Dendritic cell treated with granulocyte-macrophage colony-stimulating factor and Interleukin-4, amounts not matched to agents 40 ng/mL and 50 ng/mL, for 4 days (primary cell): ENCODE results near the gene PFKP.

ENCODE experiments used
- H3K27ac Mint-ChIP-seq: one replicate; pipeline ENCODE4 v1.8.0; 2022; ENCODE audit warnings: mild to moderate bottlenecking, mixed read lengths
- H3K27me3 Mint-ChIP-seq: one replicate; pipeline ENCODE4 v1.8.0; 2022; ENCODE audit warnings: mild to moderate bottlenecking, mixed read lengths
- H3K36me3 Mint-ChIP-seq: one replicate; pipeline ENCODE4 v1.8.0; 2022; ENCODE audit warnings: low read depth, mixed read lengths
- H3K4me1 Mint-ChIP-seq: one replicate; pipeline ENCODE4 v1.8.0; 2022; ENCODE audit warnings: low read depth, mixed read lengths
- H3K4me3 Mint-ChIP-seq: one replicate; pipeline ENCODE4 v1.8.0; 2022; ENCODE audit warnings: mild to moderate bottlenecking, moderate library complexity, mixed read lengths
- H3K9me3 Mint-ChIP-seq: one replicate; pipeline ENCODE4 v1.8.0; 2022; ENCODE audit warnings: mixed read lengths
- intact Hi-C: fragments of 100-400 bp; cut with micrococcal nuclease; formaldehyde crosslinking; loops from one replicate; pipeline ENCODE4 v1.15.0; 2022

PFKP gene

GRCh38 chr10:3071405-3072198 lies 4.3 kb downstream of the PFKP start:
- intact Hi-C loops = no loop called here
- Mint-ChIP-seq H3K4me1 (peaks cover 69% of the 10 kb centered on the region), H3K4me3 (no peak overlapping the region), H3K27ac (no peak overlapping the region), H3K9me3 (no peaks in the 10 kb centered on the region), H3K27me3 (peaks cover 11% of the 10 kb centered on the region), H3K36me3 (peaks cover 94% of the 10 kb centered on the region)

- peaks cover 100% of the 10 kb centered on the region for H3K36me3 Mint-ChIP-seq
- H3K4me1 Mint-ChIP-seq = peaks cover 74% of the 10 kb centered on the region
- H3K27me3 Mint-ChIP-seq = peaks cover 3% of the 10 kb centered on the region
- no peak overlapping the region for H3K4me3 Mint-ChIP-seq
- H3K9me3 Mint-ChIP-seq = no peaks in the 10 kb centered on the region
- H3K27ac Mint-ChIP-seq = no peak overlapping the region
- intact Hi-C loops = no loop called here
These were observed 5.5 kb downstream of the PFKP start for GRCh38 chr10:3072641-3073360.

- H3K27ac Mint-ChIP-seq = peak overlapping the region; percentile 41
- no peaks in the 10 kb centered on the region for H3K9me3 Mint-ChIP-seq
- H3K36me3 Mint-ChIP-seq = peaks cover 100% of the 10 kb centered on the region
- peaks cover 72% of the 10 kb centered on the region for H3K4me1 Mint-ChIP-seq
- intact Hi-C loops = no loop called here
- peaks cover 3% of the 10 kb centered on the region for H3K27me3 Mint-ChIP-seq
- H3K4me3 Mint-ChIP-seq = no peak overlapping the region
These were observed 6.9 kb downstream of the PFKP start for GRCh38 chr10:3074145-3074665.

GRCh38 chr10:3074985-3075600 lies 7.7 kb downstream of the PFKP start:
- H3K9me3 Mint-ChIP-seq = no peaks in the 10 kb centered on the region
- H3K4me1 Mint-ChIP-seq = peaks cover 67% of the 10 kb centered on the region

GRCh38 chr10:3076138-3076537 lies 8.8 kb downstream of the PFKP start:
- no peak overlapping the region for H3K27ac Mint-ChIP-seq
- H3K9me3 Mint-ChIP-seq = no peaks in the 10 kb centered on the region
- peaks cover 57% of the 10 kb centered on the region for H3K4me1 Mint-ChIP-seq
- H3K36me3 Mint-ChIP-seq = peaks cover 100% of the 10 kb centered on the region
- intact Hi-C loops = no loop called here
- H3K4me3 Mint-ChIP-seq = no peak overlapping the region
- no peaks in the 10 kb centered on the region for H3K27me3 Mint-ChIP-seq

More at GRCh38 chr10:3074985-3075600, 7.7 kb downstream of the PFKP start:
- intact Hi-C loops = no loop called here
- H3K27me3 Mint-ChIP-seq = no peaks in the 10 kb centered on the region
- peaks cover 100% of the 10 kb centered on the region for H3K36me3 Mint-ChIP-seq
- H3K27ac Mint-ChIP-seq = no peak overlapping the region
- no peak overlapping the region for H3K4me3 Mint-ChIP-seq

GRCh38 chr10:3077509-3077908 lies 10.2 kb downstream of the PFKP start:
- no peak overlapping the region for H3K4me3 Mint-ChIP-seq
- H3K27me3 Mint-ChIP-seq = no peaks in the 10 kb centered on the region
- H3K36me3 Mint-ChIP-seq = peaks cover 100% of the 10 kb centered on the region
- H3K4me1 Mint-ChIP-seq = peaks cover 43% of the 10 kb centered on the region
- H3K9me3 Mint-ChIP-seq = no peaks in the 10 kb centered on the region
- intact Hi-C loops = no loop called here
- no peak overlapping the region for H3K27ac Mint-ChIP-seq

GRCh38 chr10:3077940-3078630 lies 10.7 kb downstream of the PFKP start:
- peaks cover 37% of the 10 kb centered on the region for H3K4me1 Mint-ChIP-seq
- H3K36me3 Mint-ChIP-seq = peaks cover 100% of the 10 kb centered on the region
- intact Hi-C loops = no loop called here
- H3K4me3 Mint-ChIP-seq = no peak overlapping the region
- H3K9me3 Mint-ChIP-seq = no peaks in the 10 kb centered on the region
- H3K27me3 Mint-ChIP-seq = no peaks in the 10 kb centered on the region
- no peak overlapping the region for H3K27ac Mint-ChIP-seq

GRCh38 chr10:3081383-3081981 lies 14.1 kb downstream of the PFKP start:
- no peaks in the 10 kb centered on the region for H3K27me3 Mint-ChIP-seq
- H3K4me1 Mint-ChIP-seq = peaks cover 19% of the 10 kb centered on the region
- no peak overlapping the region for H3K27ac Mint-ChIP-seq
- H3K4me3 Mint-ChIP-seq = no peak overlapping the region
- intact Hi-C loops = no loop called here
- H3K36me3 Mint-ChIP-seq = peaks cover 95% of the 10 kb centered on the region
- H3K9me3 Mint-ChIP-seq = no peaks in the 10 kb centered on the region

GRCh38 chr10:3082290-3082689 lies 14.9 kb downstream of the PFKP start:
- no peak overlapping the region for H3K4me3 Mint-ChIP-seq
- intact Hi-C loops = no loop called here
- no peaks in the 10 kb centered on the region for H3K9me3 Mint-ChIP-seq
- H3K4me1 Mint-ChIP-seq = peaks cover 21% of the 10 kb centered on the region
- H3K27me3 Mint-ChIP-seq = no peaks in the 10 kb centered on the region
- H3K27ac Mint-ChIP-seq = no peak overlapping the region
- H3K36me3 Mint-ChIP-seq = peaks cover 95% of the 10 kb centered on the region

GRCh38 chr10:3085785-3086567 lies 18.6 kb downstream of the PFKP start:
- Mint-ChIP-seq H3K4me3 (no peak overlapping the region), H3K36me3 (peaks cover 86% of the 10 kb centered on the region), H3K27me3 (no peaks in the 10 kb centered on the region), H3K27ac (peak overlapping the region; percentile 50), H3K4me1 (peaks cover 16% of the 10 kb centered on the region), H3K9me3 (no peaks in the 10 kb centered on the region)
- intact Hi-C loops = no loop called here

- H3K27me3 Mint-ChIP-seq = no peaks in the 10 kb centered on the region
- no peak overlapping the region for H3K27ac Mint-ChIP-seq
- no peaks in the 10 kb centered on the region for H3K9me3 Mint-ChIP-seq
- peaks cover 84% of the 10 kb centered on the region for H3K36me3 Mint-ChIP-seq
- no peak overlapping the region for H3K4me3 Mint-ChIP-seq
- intact Hi-C loops = no loop called here
- peaks cover 59% of the 10 kb centered on the region for H3K4me1 Mint-ChIP-seq
These were observed 23.0 kb downstream of the PFKP start for GRCh38 chr10:3090388-3090787.

GRCh38 chr10:3090914-3091787 lies 23.8 kb downstream of the PFKP start:
- Mint-ChIP-seq H3K36me3 (peaks cover 76% of the 10 kb centered on the region), H3K4me1 (peaks cover 60% of the 10 kb centered on the region), H3K4me3 (no peak overlapping the region), H3K27me3 (no peaks in the 10 kb centered on the region), H3K9me3 (no peaks in the 10 kb centered on the region), H3K27ac (no peak overlapping the region)
- intact Hi-C loops = no loop called here
